Fibroblast of the conjunctiva (primary cell): ENCODE measurements around the gene KLHL30.

Experiments
- DNase-seq: peaks from one replicate; pipeline ENCODE4 v3.0.0-alpha.2; 2010; ENCODE audit warnings: low read depth

Gene KLHL30

GRCh38 chr2:238117199-238118154, 21.0 kb upstream of the KLHL30 start:
- DNase-seq: no peak

GRCh38 chr2:238119756-238120462, 18.6 kb upstream of the KLHL30 start:
- DNase-seq: no peak

- no peak for DNase-seq
Observed at GRCh38 chr2:238120463-238121298, 17.8 kb upstream of the KLHL30 start.

- no peak for DNase-seq
Observed at GRCh38 chr2:238121511-238122286, 16.8 kb upstream of the KLHL30 start.

GRCh38 chr2:238122287-238123217, 15.9 kb upstream of the KLHL30 start:
- DNase-seq: no peak

- DNase-seq: no peak
Observed at GRCh38 chr2:238123218-238123971, 15.1 kb upstream of the KLHL30 start.

- no peak for DNase-seq
Observed at GRCh38 chr2:238123991-238124470, 14.4 kb upstream of the KLHL30 start.

GRCh38 chr2:238124488-238125126, 13.9 kb upstream of the KLHL30 start:
- no peak for DNase-seq

- DNase-seq: no peak
Observed at GRCh38 chr2:238125127-238125885, 13.2 kb upstream of the KLHL30 start.

GRCh38 chr2:238126338-238126737, 12.1 kb upstream of the KLHL30 start:
- no peak for DNase-seq

GRCh38 chr2:238126775-238127164, 11.7 kb upstream of the KLHL30 start:
- DNase-seq: no peak

- DNase-seq: peak; percentile 58
Observed at GRCh38 chr2:238127165-238128060, 11.1 kb upstream of the KLHL30 start.

GRCh38 chr2:238128061-238128440, 10.4 kb upstream of the KLHL30 start:
- DNase-seq: no peak

- DNase-seq: no peak
Observed at GRCh38 chr2:238128534-238129001, 9.9 kb upstream of the KLHL30 start.

GRCh38 chr2:238129166-238130010, 9.1 kb upstream of the KLHL30 start:
- no peak for DNase-seq

GRCh38 chr2:238130111-238130695, 8.3 kb upstream of the KLHL30 start:
- DNase-seq: no peak
